H1 (cell line): ENCODE data around the gene LRRC74A. TPM values are rescaled to one million over a fixed set of nuclear protein-coding genes. Genes with fewer than 3 reads are reported as not detected.

Source experiments
- CREB1 ChIP-seq: IDR thresholded peaks from 2 replicates; pipeline ENCODE4 v1.6.1; 2012; ENCODE audit warnings: inconsistent platforms
- HDAC2 ChIP-seq, 2 experiments: fragments of 300-600 bp in 1 of 2; sonication (generic) in 1 of 2; IDR thresholded peaks; 2 replicates each; pipeline ENCODE4 v1.6.1; 2011 to 2012; ENCODE audit warnings: low read depth in 2 of 2, low read length in 2 of 2, mild to moderate bottlenecking in 2 of 2, moderate library complexity in 2 of 2, borderline replicate concordance in 1 of 2, inconsistent platforms in 1 of 2
- JUN ChIP-seq: IDR thresholded peaks from 2 replicates; pipeline ENCODE4 v1.6.1; 2011; ENCODE audit warnings: low read depth, mild to moderate bottlenecking, improper control_type of control experiment, low read length
- NRF1 ChIP-seq: IDR thresholded peaks from 2 replicates; pipeline ENCODE4 v1.6.1; 2011; ENCODE audit warnings: mild to moderate bottlenecking, low read depth, low read length, improper control_type of control experiment
- TBP ChIP-seq: IDR thresholded peaks from 2 replicates; pipeline ENCODE4 v1.6.1; 2011; ENCODE audit warnings: low read depth, low read length, improper control_type of control experiment
- polyA plus RNA-seq, 7 experiments: library from polyadenylated mRNA; depleted of rRNA in 3 of 7; stranded (reverse) in 5 of 7; unstranded in 2 of 7; fragments of >200 nt in 5 of 7; fragments of 200-250 nt in 2 of 7; gene quantifications; 1 replicate in 5 of 7; 2 replicates in 1 of 7; 4 replicates in 1 of 7; pipeline versions ENCODE4 v1.2.1 to v1.2.3, GENCODE V29; 2011 to 2013; ENCODE audit warnings: missing spikeins in 2 of 7, mixed read lengths in 2 of 7
- total RNA-seq: library from RNA; stranded (reverse); fragmentation: NEBNext Ultra II Directional; extraction: Animal tissue kit (Norgen Biotek cat#: 25700); gene quantifications from 2 replicates; pipeline ENCODE4 v1.2.1, GENCODE V29; 2021
- TF ChIP-seq, protein P1 (sequence below): fragments of 300-600 bp; sonication (generic); IDR thresholded peaks from 2 replicates; pipeline ENCODE4 v1.7.1; 2012; ENCODE audit warnings: low read length, moderate library complexity, mild to moderate bottlenecking, inconsistent platforms; ENCODE audit not compliant: insufficient replicate concordance
- TF ChIP-seq, protein P2 (sequence below): IDR thresholded peaks from 2 replicates; pipeline ENCODE4 v1.6.1; 2012; ENCODE audit warnings: inconsistent platforms

LRRC74A gene
- total and polyA plus RNA-seq, 2 of the 8 experiments (the other 6 are each of a cell fraction or from before 2014, with no cell fraction given): not detected

DNA sequence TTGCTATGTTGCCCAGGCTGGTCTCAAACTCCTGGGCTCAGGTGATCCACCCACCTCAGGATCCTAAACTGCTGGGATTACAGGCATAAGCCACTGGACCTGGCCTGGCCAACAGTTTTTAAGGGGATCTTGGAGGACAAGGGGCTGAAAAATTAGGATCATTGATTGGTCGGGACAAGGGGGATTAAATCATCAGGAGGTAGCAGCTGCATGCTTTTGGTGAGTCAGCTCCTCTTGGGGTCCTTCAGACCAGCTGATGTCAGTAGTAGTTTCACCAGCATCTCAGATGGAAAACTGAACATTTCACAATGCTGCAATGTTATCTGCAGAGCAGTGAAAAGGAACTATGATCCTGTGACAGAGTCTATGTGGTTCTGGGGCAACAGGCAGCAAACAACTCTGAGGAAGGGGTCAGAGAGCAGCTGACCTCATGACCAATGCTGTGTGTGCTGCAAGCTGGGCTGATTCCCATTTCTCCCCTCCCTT, 6.3 kb downstream of the LRRC74A start (continued):
- TF ChIP-seq, protein P1, sequence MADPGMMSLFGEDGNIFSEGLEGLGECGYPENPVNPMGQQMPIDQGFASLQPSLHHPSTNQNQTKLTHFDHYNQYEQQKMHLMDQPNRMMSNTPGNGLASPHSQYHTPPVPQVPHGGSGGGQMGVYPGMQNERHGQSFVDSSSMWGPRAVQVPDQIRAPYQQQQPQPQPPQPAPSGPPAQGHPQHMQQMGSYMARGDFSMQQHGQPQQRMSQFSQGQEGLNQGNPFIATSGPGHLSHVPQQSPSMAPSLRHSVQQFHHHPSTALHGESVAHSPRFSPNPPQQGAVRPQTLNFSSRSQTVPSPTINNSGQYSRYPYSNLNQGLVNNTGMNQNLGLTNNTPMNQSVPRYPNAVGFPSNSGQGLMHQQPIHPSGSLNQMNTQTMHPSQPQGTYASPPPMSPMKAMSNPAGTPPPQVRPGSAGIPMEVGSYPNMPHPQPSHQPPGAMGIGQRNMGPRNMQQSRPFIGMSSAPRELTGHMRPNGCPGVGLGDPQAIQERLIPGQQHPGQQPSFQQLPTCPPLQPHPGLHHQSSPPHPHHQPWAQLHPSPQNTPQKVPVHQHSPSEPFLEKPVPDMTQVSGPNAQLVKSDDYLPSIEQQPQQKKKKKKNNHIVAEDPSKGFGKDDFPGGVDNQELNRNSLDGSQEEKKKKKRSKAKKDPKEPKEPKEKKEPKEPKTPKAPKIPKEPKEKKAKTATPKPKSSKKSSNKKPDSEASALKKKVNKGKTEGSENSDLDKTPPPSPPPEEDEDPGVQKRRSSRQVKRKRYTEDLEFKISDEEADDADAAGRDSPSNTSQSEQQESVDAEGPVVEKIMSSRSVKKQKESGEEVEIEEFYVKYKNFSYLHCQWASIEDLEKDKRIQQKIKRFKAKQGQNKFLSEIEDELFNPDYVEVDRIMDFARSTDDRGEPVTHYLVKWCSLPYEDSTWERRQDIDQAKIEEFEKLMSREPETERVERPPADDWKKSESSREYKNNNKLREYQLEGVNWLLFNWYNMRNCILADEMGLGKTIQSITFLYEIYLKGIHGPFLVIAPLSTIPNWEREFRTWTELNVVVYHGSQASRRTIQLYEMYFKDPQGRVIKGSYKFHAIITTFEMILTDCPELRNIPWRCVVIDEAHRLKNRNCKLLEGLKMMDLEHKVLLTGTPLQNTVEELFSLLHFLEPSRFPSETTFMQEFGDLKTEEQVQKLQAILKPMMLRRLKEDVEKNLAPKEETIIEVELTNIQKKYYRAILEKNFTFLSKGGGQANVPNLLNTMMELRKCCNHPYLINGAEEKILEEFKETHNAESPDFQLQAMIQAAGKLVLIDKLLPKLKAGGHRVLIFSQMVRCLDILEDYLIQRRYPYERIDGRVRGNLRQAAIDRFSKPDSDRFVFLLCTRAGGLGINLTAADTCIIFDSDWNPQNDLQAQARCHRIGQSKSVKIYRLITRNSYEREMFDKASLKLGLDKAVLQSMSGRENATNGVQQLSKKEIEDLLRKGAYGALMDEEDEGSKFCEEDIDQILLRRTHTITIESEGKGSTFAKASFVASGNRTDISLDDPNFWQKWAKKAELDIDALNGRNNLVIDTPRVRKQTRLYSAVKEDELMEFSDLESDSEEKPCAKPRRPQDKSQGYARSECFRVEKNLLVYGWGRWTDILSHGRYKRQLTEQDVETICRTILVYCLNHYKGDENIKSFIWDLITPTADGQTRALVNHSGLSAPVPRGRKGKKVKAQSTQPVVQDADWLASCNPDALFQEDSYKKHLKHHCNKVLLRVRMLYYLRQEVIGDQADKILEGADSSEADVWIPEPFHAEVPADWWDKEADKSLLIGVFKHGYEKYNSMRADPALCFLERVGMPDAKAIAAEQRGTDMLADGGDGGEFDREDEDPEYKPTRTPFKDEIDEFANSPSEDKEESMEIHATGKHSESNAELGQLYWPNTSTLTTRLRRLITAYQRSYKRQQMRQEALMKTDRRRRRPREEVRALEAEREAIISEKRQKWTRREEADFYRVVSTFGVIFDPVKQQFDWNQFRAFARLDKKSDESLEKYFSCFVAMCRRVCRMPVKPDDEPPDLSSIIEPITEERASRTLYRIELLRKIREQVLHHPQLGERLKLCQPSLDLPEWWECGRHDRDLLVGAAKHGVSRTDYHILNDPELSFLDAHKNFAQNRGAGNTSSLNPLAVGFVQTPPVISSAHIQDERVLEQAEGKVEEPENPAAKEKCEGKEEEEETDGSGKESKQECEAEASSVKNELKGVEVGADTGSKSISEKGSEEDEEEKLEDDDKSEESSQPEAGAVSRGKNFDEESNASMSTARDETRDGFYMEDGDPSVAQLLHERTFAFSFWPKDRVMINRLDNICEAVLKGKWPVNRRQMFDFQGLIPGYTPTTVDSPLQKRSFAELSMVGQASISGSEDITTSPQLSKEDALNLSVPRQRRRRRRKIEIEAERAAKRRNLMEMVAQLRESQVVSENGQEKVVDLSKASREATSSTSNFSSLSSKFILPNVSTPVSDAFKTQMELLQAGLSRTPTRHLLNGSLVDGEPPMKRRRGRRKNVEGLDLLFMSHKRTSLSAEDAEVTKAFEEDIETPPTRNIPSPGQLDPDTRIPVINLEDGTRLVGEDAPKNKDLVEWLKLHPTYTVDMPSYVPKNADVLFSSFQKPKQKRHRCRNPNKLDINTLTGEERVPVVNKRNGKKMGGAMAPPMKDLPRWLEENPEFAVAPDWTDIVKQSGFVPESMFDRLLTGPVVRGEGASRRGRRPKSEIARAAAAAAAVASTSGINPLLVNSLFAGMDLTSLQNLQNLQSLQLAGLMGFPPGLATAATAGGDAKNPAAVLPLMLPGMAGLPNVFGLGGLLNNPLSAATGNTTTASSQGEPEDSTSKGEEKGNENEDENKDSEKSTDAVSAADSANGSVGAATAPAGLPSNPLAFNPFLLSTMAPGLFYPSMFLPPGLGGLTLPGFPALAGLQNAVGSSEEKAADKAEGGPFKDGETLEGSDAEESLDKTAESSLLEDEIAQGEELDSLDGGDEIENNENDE: no peak
- no peak for TF ChIP-seq CREB1
- no peak for TF ChIP-seq HDAC2 (IDR thresholded peaks at IDR 0.05; ENCODE audit: borderline replicate concordance in 1 of 2, low read depth in 2 of 2, low read length in 2 of 2)
- no peak for TF ChIP-seq TBP
- TF ChIP-seq JUN: no peak
- TF ChIP-seq, protein P2, sequence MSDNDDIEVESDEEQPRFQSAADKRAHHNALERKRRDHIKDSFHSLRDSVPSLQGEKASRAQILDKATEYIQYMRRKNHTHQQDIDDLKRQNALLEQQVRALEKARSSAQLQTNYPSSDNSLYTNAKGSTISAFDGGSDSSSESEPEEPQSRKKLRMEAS: no peak
- TF ChIP-seq NRF1: no peak
